CD4-positive, alpha-beta T cell treated with Interleukin-10 for 1 hour (primary cell): ENCODE data around the gene RAET1E.
"Not testable (repeated sequence)": the region's sequence is repeated elsewhere in the genome, so short reads cannot be mapped to it uniquely, and the experiment has no call there.

Experiments
- DNase-seq: peaks from one replicate; pipeline ENCODE4 v3.0.0-alpha.2; 2020

RAET1E gene

GRCh38 chr6:149908480-149908879 lies 10.6 kb upstream of the RAET1E start:
- not testable (repeated sequence) for DNase-seq

GRCh38 chr6:149907317-149907716 lies 9.4 kb upstream of the RAET1E start:
- DNase-seq: no peak

- DNase-seq: no peak
These were observed 8.5 kb upstream of the RAET1E start for GRCh38 chr6:149906405-149906804.

- no peak for DNase-seq
These were observed 8.0 kb upstream of the RAET1E start for GRCh38 chr6:149905911-149906371.

GRCh38 chr6:149905371-149905910 lies 7.5 kb upstream of the RAET1E start:
- DNase-seq: no peak

GRCh38 chr6:149904661-149905370 lies 6.9 kb upstream of the RAET1E start:
- DNase-seq: no peak

GRCh38 chr6:149903938-149904611 lies 6.2 kb upstream of the RAET1E start:
- DNase-seq: no peak

GRCh38 chr6:149901444-149902140 lies 3.7 kb upstream of the RAET1E start:
- no peak for DNase-seq

GRCh38 chr6:149900620-149901443 lies 2.9 kb upstream of the RAET1E start:
- no peak for DNase-seq

- no peak for DNase-seq
These were observed 2.2 kb upstream of the RAET1E start for GRCh38 chr6:149899926-149900619.

- no peak for DNase-seq
These were observed 1.6 kb upstream of the RAET1E start for GRCh38 chr6:149899486-149899885.

GRCh38 chr6:149898966-149899365 lies 1.1 kb upstream of the RAET1E start:
- no peak for DNase-seq

- DNase-seq: no peak
These were observed 757 bp downstream of the RAET1E start for GRCh38 chr6:149897015-149897697.

GRCh38 chr6:149896491-149896890 lies 1.4 kb downstream of the RAET1E start:
- no peak for DNase-seq

GRCh38 chr6:149895833-149896271 lies 2.1 kb downstream of the RAET1E start:
- peak; percentile 32 for DNase-seq

GRCh38 chr6:149895048-149895590 lies 2.8 kb downstream of the RAET1E start:
- no peak for DNase-seq

GRCh38 chr6:149891864-149892263 lies 6.0 kb downstream of the RAET1E start:
- not testable (repeated sequence) for DNase-seq

- DNase-seq: no peak
These were observed 6.7 kb downstream of the RAET1E start for GRCh38 chr6:149891259-149891658.

GRCh38 chr6:149890629-149891045 lies 7.3 kb downstream of the RAET1E start:
- no peak for DNase-seq

- no peak for DNase-seq
These were observed 8.6 kb downstream of the RAET1E start for GRCh38 chr6:149889326-149889725.

GRCh38 chr6:149888659-149889058 lies 9.3 kb downstream of the RAET1E start:
- no peak for DNase-seq
